GM18519 (cell line): Measurements from ENCODE around the gene LRAT.
"Not testable (repeated sequence)": the region's sequence is repeated elsewhere in the genome, so short reads cannot be mapped to it uniquely, and the experiment has no call there.

Experiments
- ATAC-seq: cut with Tn5 transposase; IDR thresholded peaks from one replicate; pipeline ENCODE4 v1.9.1; 2021; ENCODE audit warnings: mild to moderate bottlenecking, moderate library complexity; ENCODE audit not compliant: unreplicated experiment, low FRiP score

The LRAT gene

GRCh38 chr4:154743683-154744340 is at the start of gene LRAT:
TSS of gene LRAT (plus strand) at chr4:154744000. CDS start at chr4:154744327, 327 bp downstream.
- peak; percentile 65 for ATAC-seq

- no peak for ATAC-seq
These were observed 35.9 kb upstream of the LRAT start for GRCh38 chr4:154707877-154708276.

DNA sequence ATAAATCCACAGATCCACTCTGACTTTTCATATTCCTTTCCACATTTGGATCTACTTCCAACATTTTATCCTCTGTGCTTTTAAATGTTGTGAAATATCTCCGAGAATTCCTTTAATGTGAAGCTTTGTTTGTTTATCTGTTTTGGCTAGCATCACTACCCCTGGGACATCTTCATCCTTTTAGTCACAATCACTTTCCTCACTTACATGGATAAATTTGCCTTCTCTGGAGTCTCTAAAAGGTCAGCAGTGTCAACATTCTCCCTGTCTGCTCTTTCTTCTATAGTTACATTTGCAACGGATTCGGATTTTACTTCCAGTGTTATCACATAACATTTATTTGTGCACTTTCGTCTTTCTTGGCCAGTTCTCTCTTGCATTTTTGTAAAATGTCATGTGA is 34.2 kb upstream of the LRAT start:
- no peak for ATAC-seq

DNA sequence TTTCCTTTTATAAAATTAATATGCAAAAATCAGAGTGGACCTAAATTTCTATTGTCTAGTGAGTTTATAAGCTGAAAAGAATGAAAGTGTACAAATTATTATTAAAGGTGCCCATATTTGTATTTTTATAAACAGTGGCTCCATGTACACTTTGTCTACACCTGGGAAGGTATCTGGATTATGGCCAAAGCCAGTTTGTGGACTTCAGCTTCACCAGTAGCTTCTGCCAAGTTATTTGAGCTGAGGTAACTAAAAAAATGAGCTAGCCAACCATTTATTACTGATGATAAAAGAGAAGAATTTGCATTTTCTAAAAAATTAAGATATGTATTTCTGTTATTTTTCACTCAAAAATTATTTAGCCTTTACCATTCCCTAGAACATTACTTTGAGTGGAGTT is 32.3 kb upstream of the LRAT start:
- no peak for ATAC-seq

DNA sequence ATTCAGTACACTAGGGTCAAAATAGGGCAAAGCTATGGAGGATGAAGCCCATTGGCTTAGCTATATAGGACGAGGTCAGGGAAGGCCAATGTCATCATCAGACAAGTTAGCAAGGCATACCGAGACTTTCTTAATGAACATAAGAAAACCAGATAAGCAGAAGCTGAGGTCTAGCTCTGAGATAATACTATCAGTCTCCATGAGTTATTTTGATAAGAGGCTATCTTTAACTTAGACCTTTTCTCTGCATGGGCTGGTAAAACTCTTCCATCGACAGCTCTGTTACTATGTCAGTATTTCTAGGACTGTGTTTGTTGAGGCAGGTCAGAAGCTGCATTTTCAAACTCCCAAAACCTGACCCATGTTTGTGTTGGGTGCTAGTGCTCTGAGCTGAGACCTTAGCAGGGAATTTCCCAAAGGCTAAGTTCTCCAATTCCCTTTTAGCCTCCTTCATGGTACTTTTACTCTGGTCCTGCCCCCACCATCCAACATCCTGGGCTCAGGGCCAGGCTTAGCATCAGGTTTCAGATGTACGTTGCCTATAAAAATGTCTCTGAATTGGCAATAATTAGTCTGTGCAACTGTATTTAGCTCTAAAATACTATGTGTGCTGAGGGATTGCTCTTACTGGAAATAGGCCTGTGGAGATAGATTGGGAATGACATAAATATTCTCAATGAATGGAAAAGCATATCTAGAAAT is 29.3 kb upstream of the LRAT start:
- no peak for ATAC-seq

- no peak for ATAC-seq
These were observed 24.7 kb upstream of the LRAT start for GRCh38 chr4:154719087-154719486.

DNA sequence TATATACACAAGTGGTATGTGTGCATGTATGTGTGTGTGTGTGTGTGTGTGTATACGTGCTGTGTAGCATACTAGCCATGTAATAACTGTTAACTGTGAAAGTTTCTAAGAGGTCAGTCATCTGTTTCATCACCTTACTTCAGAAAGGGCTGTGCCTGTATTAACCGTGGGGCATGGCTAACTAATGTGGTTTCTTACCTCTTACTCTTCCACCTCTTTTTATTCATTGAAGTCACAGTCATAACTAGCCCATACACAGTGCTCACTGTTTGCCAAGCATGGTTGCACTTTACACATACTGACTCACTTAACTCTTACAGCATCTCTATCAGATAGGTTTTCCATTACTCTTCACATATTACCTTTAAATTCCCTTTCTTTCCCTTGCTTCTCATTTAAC is 23.7 kb upstream of the LRAT start:
- ATAC-seq, result peak; percentile 88

DNA sequence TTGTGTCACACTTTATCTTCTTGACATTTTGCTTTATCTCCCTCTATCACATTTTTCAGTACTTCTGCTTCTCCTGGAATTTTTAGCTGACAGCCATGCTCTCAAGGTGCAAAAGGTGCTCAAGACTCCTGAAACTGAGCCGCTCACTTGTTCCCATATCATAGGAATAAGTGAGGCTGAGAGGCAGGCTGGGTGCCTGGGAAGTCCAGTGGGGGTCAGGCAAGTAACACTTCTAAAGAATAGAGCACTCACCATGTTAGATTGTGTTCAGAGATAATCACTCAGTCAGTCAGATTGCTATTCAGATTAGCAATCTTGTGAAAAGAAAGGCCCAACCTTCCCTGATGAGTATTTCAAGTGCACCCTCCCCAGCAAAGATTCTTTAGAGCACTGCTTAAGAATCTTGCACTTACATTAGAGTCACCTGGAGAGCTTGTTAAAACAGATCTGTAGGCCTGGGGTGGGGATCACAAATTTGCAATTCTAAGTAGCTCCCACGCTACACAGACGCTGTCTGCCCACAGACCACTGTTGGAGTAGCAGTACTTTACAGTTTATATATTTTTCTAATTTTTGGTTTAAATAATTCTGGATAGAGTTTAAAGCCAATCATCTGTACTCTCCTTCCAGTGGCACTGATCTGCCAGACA is 23.1 kb upstream of the LRAT start:
- ATAC-seq, result no peak

DNA sequence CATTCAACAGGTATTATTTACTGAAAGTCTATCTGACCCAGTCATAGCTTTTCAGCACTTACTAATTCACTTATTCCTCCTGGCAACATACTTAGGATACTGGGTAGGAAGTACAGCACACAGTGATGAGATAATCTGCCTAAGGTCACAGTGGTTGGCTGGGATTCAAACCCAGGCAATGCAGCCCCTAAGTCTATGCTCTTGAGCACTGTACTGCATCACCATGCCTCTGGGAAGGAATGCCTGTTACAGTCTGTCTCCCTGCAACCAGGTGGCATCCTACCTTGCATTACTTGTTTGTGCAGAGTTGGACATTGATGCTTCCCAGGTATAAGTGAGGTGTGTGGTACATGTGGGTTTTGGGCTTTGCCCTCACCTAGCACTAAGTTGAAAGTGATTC is 21.5 kb upstream of the LRAT start:
- no peak for ATAC-seq

GRCh38 chr4:154723601-154724000 is 20.2 kb upstream of the LRAT start:
- not testable (repeated sequence) for ATAC-seq

GRCh38 chr4:154727540-154727939 is 16.3 kb upstream of the LRAT start:
- no peak for ATAC-seq

DNA sequence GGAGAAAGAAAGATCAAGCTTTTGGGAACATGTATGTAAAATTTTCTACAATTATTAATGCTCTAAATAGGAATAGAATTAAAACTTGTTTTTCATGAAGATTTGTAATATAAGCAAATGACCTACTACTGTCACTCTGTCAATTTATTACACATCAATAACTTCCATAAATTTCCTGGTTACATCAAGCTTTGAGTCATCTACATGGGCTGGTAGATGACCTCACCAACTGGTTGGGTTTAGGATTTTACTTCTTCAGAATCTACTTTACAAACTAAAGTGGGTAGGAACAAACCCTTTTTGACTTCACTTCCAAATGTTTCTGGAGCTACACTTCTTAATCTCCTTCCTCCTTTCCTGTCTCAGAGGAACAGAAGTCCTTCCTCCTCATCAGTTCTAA is 12.0 kb upstream of the LRAT start:
- no peak for ATAC-seq

GRCh38 chr4:154732669-154733068 is 11.1 kb upstream of the LRAT start:
- ATAC-seq, result no peak

DNA sequence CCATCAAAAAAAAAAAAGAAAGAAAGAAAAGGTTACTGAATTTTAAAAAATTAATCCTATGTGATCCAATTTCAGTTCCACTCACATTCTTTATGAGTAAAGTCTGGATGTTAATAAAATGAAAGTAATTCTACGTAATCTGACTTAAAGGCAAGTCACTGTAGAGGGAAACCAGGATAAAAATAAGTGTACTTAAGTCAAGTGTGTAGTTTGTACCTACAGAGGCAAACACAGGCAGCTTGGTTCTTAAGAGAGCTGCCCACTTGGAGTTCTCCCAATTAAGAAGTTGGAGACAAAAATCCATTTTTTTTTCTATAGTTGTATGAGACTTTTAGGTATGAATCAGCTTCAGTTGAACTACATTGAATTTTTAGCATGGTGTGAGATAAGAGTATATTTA is 7.0 kb upstream of the LRAT start:
- no peak for ATAC-seq

DNA sequence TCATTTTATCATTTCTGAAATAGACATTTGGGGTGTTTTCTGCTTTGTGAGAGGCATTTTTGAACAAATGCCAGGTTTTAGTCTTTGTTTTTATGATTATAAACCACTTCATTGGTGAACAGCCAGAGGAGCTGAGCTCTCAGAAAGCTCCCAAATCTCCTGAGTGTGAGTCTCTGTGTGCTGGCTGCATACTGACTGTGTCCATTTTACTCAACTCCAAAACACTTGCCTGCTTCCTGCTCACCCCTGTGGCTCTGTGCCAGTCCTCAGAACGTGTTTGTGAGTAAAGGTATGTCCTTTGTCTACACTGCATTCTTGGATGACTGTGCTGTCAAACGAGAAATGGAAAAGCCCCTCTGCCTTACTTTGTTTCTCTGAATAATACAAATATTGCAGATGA is 5.4 kb upstream of the LRAT start:
- ATAC-seq, result no peak

GRCh38 chr4:154739111-154739510 is 4.7 kb upstream of the LRAT start:
- no peak for ATAC-seq

DNA sequence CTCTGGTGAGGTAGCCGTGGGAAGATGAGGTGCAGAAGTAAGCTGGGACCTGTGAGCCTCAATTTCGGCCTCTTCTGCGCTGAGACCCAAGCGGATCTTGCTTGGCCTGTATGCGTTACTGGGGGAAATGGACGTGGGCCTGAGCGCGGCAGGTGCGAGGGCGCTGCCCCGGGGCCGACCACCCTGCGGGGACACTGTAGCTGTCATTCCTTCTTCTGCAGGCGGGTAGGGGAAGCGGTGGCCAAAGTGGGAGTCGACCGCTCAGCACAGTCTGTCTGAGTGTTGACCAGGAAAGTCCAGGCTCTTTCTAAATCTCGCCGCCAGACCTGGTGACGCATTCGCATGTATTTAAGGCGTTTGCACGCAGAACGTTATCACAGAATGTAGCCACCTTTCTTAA is 3.3 kb upstream of the LRAT start:
- ATAC-seq, result no peak

DNA sequence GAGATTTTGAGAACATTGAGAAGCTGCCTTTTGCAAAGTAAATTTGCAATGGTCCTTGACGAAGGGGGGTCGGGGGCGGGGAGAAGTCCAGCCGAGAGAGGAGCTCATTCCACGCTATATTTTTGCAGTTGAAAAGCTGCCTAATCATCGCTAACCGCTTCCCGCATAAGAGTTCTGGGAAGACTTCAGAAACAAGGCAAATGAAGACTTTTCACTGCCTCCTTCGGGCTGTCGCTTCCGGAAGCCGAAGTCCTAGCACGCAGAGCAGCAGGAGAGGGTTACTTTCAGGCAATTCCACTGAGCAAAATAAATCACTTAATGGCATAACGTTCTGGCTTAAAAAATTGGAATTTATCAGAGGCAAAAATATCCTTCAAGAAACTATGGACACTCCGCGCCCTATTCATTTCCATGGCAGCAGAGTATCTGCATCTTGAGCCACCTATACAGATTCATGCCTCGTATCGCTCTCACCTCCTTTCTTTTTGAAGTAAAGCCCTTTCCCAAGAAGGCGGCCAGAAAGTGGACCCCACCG is 2.6 kb upstream of the LRAT start:
- no peak for ATAC-seq

DNA sequence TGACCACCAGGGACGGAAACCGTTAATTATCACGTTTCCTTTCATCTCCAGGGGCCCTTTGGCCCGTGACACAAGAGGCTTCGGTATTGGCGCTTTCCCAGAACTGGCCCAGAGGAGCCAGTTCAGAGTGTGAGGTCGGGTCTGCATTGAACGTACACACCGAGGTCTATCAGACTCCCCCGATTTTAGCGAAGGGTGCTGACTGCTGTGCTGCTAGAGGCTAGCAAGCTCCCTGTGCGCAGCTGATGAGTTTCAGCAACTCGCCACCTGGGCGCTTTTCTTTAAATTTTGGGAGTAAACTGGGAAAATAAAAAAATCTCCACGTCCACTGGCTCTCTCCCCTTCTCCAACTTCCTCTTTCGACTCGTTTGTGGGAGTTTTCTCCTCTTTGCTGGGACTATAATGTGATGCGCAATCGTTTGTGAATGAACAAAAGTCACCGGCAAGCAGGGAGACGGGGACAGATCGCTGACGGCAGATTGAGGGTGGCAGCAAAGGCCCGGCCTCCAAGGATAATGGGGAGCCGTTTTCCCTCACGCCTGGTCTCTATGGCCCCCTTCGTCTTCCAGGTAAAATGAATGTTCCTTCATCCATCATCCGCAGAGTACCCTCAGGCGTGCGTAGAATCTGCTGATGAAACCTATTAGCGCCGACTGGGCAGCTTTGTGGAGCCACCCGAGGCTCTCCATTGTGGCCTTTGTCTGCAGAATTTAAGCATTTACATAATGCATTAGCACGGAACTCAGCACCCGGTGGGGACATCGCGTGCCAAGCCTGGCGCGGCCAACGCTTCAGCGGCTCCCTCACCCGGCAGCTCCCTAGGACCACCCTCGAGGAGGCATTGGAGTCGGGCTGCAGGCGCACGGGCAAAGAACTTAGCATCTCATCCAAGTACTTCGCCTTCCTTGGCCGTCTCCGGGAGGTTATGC is 1.6 kb upstream of the LRAT start:
- no peak for ATAC-seq

DNA sequence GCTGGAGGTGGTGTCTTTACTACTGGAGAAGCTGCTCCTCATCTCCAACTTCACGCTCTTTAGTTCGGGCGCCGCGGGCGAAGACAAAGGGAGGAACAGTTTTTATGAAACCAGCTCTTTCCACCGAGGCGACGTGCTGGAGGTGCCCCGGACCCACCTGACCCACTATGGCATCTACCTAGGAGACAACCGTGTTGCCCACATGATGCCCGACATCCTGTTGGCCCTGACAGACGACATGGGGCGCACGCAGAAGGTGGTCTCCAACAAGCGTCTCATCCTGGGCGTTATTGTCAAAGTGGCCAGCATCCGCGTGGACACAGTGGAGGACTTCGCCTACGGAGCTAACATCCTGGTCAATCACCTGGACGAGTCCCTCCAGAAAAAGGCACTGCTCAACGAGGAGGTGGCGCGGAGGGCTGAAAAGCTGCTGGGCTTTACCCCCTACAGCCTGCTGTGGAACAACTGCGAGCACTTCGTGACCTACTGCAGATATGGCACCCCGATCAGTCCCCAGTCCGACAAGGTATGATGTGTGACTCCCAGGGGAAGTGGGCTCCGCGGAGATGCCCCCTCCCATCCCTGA is 634 bp downstream of the LRAT start:
- ATAC-seq, result no peak
